Bronchial epithelial cell (primary cell): Measurements from ENCODE around the gene SPG11. TPM values are rescaled to one million over a fixed set of nuclear protein-coding genes. Genes with fewer than 3 reads are reported as not detected.
"Not testable (repeated sequence)": the region's sequence is repeated elsewhere in the genome, so short reads cannot be mapped to it uniquely, and the experiment has no call there.

Source experiments
- DNase-seq: peaks from one replicate; pipeline ENCODE4 v3.0.0-alpha.2; 2010; ENCODE audit warnings: low read depth
- FAIRE-seq: peaks from 2 replicates; lab custom pipeline; 2011; peaks lifted over from hg19 to GRCh38; lab: Jason Lieb, UNC
- H3K27me3 ChIP-seq: 2 replicates; pipeline ENCODE4 v1.5.1; 2011; ENCODE audit warnings: low read length; ENCODE audit not compliant: control insufficient read depth, insufficient read depth
- H3K36me3 ChIP-seq: 2 replicates; pipeline ENCODE4 v1.5.1; 2011; ENCODE audit warnings: low read length; ENCODE audit not compliant: control insufficient read depth, insufficient read depth
- H3K4me3 ChIP-seq: 2 replicates; pipeline ENCODE4 v1.5.1; 2011; ENCODE audit warnings: mild to moderate bottlenecking, low read depth, low read length, control low read depth
- total RNA-seq: library from RNA; depleted of rRNA; stranded (reverse); fragments of >200 nt; gene quantifications from 2 replicates; pipeline ENCODE4 v1.2.1, GENCODE V29; 2014
- TF ChIP-seq, protein P1 (sequence below): IDR thresholded peaks from 2 replicates; pipeline ENCODE4 v1.5.1; 2011; ENCODE audit warnings: mild to moderate bottlenecking, moderate library complexity, low read length, control low read depth, inconsistent platforms; ENCODE audit not compliant: insufficient read depth, severe bottlenecking

The SPG11 gene
- total RNA-seq, 1 donor from 2014 or later = 49.8 TPM

DNA sequence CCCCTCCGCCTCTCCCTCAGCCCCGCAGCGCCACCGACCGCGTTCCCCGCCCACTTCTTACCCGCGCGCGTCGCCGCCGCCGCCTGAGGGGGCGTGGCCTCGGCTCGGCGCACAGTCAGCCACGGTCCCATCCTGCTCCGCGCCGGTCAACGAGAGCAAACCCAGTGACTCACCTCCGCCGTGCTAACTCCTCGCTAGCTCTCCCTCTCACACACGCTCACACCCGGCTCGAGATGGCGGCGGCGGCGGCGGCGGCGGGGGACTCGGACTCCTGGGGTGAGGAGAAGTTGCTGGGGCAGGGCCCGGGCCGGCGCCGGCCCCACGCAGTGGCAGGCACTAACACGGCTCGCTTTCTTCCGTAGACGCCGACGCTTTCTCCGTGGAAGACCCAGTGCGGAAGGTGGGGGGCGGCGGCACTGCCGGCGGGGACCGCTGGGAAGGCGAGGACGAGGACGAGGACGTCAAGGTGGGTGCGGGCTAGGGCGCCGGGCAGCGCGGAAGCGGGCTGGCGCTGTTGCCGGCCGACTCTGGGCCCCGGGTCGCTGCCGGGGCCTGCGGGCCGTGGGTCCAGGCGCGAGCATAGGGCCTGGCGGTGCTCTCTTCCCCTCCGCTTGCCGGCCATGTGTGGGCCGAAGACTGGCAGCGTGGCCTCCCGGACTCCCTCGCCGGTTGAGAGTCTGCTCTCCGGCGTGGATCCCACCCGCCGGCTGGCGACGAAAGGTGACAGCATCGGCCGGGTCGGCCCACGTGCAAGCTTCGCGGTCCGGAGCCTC, 126.3 kb downstream of the SPG11 start, which contains the start of gene EIF3J:
TSS of gene EIF3J (plus strand) at position 186 of the 773 bp plus-strand sequence. CDS start at position 234, 48 bp downstream.
- peaks cover 4% of the 10 kb centered on the region for H3K36me3 ChIP-seq
- TF ChIP-seq, protein P1, sequence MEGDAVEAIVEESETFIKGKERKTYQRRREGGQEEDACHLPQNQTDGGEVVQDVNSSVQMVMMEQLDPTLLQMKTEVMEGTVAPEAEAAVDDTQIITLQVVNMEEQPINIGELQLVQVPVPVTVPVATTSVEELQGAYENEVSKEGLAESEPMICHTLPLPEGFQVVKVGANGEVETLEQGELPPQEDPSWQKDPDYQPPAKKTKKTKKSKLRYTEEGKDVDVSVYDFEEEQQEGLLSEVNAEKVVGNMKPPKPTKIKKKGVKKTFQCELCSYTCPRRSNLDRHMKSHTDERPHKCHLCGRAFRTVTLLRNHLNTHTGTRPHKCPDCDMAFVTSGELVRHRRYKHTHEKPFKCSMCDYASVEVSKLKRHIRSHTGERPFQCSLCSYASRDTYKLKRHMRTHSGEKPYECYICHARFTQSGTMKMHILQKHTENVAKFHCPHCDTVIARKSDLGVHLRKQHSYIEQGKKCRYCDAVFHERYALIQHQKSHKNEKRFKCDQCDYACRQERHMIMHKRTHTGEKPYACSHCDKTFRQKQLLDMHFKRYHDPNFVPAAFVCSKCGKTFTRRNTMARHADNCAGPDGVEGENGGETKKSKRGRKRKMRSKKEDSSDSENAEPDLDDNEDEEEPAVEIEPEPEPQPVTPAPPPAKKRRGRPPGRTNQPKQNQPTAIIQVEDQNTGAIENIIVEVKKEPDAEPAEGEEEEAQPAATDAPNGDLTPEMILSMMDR = no peak
- no peak for FAIRE-seq

DNA sequence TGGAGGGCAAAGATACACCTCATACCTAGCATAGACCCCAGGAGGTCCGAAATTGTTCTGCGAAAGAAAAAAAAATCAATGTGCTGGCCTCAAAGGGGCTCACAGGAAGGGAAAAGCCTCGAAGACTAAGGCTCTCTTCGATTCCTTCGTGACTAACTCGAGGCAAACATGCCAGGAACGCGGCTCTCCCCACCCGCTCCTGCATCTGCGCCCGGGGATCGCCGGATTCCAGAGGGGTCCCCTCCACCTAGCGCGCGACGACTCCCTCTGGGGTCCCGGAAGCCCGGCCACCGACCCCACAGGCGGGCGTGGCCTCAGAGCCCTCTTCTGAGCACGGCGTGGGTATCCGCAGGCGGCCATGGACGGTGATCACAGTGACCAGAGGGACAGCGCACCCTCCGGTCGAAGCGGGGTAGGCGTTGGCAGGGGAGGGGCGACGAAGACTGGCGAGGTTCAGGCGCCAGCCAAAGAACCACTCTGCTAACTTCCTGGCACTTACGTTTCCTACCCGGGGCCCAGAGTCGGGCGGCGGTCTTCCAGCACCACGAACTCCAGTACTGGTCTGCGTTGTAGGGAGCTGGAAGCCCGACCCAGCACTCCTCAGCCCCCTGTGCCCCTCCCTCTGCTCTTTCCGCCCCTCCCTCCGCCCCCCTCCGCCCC, 127.0 kb downstream of the SPG11 start:
- TF ChIP-seq, protein P1 = peak; percentile 66
- no peaks in the 10 kb centered on the region for H3K27me3 ChIP-seq
- H3K4me3 ChIP-seq = peak overlapping the region; percentile 93
- peak; percentile 76 for DNase-seq
- no peak for FAIRE-seq
- H3K36me3 ChIP-seq = peaks cover 4% of the 10 kb centered on the region

More for the DNA sequence above, 126.3 kb downstream of the SPG11 start, which contains the start of gene EIF3J:
- no peaks in the 10 kb centered on the region for H3K27me3 ChIP-seq
- DNase-seq = peak; percentile 92
- peak within 1 kb of the TSS; percentile 93 for H3K4me3 ChIP-seq

DNA sequence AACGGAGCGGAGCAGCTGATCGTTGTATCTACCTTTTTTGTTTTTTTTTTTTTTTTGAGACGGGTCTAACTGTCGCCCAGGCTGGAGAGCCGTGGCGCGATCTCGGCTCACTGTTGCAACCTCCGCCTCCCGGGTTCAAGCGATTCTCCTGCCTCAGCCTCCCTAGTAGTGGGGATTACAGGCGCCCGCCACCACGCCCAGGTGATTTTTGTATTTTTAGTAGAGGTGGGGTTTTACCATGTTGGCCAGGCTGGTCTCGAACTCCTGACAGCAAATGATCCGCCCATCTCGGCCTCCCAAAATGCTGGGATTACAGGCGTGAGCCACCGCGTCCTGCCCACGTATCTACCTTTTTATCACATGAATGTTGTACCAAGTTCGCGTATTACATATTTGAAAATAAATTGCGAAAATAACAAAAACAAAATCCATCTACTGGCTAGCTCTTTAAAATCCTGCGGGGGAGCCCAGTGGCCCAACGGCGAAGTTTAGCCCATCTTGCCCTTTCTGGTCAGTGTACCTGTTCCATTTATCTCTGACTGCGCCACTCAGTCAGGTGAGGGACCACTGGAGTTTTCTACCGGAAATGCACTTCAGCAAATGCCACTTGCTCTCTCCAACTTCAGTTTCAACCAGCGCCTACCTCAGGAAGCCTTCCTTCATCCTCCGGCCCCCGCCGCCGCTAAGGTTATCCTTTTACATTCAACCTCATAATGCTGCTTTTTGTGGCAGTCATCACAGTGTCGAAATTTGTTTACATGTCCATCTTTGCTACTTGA, 127.8 kb downstream of the SPG11 start:
- FAIRE-seq = no peak
- no peak for DNase-seq
- Histone ChIP-seq H3K4me3 (peak overlapping the region; percentile 93), H3K27me3 (no peaks in the 10 kb centered on the region), H3K36me3 (peaks cover 4% of the 10 kb centered on the region)
- TF ChIP-seq, protein P1 = no peak

DNA sequence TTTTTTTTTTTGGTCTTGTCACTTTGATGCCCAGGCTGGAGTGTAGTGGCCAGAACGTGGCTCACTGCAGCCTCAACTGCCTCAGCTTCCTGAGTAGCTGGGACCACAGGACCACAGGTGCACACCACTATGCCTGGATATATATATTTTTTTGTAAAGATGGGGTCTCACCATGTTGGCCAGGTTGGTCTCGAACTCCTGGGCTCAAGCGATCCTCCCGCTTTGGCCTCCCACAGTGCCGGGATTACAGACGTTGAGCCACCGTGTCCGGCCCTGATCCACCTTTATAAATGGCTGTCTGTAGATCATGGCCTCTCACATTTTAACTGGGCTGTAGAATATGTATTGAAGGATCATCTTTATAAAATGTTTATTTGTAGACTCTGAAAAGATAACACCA, 128.4 kb downstream of the SPG11 start:
- Histone ChIP-seq H3K36me3 (peaks cover 4% of the 10 kb centered on the region), H3K4me3 (no peak overlapping the region), H3K27me3 (no peaks in the 10 kb centered on the region)
- no peak for DNase-seq
- FAIRE-seq = no peak
- TF ChIP-seq, protein P1 = no peak

DNA sequence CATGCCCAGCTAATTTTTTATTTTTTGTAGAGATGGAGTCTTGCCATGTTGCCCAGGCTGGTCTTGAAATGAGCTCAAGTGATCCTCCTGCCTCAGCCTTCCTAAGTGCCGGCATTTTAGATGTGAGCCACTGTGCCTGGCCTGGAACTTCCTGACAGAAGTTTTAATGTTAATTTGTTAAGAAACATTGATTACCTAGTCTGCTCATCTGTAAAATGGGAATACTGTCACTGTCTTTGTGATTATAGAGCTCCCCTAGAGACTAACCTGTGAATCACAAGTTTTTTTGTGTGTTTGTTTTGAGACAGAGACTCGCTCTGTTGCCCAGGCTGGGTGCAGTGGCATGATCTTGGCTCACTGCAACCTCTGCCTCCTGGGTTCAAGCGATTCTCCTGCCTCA, 130.8 kb downstream of the SPG11 start:
- no peaks in the 10 kb centered on the region for H3K27me3 ChIP-seq
- DNase-seq (no peak), FAIRE-seq (no peak)
- peaks cover 4% of the 10 kb centered on the region for H3K36me3 ChIP-seq
- TF ChIP-seq, protein P1 = no peak
- H3K4me3 ChIP-seq = no peak overlapping the region

DNA sequence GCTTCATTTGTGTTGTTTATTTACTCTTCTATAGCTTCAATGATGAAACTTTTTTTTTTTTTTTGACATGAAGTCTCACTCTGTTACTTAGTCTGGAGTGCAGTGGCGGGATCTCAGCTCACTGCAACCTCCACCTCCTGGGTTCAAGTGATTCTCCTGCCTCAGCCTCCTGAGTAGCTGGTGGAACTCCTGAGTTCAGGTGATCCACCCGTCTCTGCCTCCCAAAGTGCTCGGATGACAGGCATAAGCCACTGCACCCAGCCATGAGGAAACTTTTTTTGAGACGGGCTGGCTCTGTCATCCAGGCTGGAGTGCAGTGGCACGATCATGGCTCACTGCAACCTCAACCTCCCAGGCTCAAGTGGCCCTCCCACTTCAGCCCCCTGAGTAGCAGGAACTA, 131.2 kb downstream of the SPG11 start:
- FAIRE-seq, H3K27me3 ChIP-seq, DNase-seq, H3K36me3 ChIP-seq, H3K4me3 ChIP-seq: not testable (repeated sequence)
